DMS114 treated with DMSO at 0.1 percent for 48 hours (cell line): ENCODE results near the gene RPL18A.

ENCODE experiments used
- DNase-seq: peaks from one replicate; lab custom pipeline; 2025; ENCODE audit not compliant: unreplicated experiment; lab: John Stamatoyannopoulos, UW

The RPL18A gene

GRCh38 chr19:17908244-17908643 is 48.5 kb downstream of the RPL18A start:
- DNase-seq = no peak

DNA sequence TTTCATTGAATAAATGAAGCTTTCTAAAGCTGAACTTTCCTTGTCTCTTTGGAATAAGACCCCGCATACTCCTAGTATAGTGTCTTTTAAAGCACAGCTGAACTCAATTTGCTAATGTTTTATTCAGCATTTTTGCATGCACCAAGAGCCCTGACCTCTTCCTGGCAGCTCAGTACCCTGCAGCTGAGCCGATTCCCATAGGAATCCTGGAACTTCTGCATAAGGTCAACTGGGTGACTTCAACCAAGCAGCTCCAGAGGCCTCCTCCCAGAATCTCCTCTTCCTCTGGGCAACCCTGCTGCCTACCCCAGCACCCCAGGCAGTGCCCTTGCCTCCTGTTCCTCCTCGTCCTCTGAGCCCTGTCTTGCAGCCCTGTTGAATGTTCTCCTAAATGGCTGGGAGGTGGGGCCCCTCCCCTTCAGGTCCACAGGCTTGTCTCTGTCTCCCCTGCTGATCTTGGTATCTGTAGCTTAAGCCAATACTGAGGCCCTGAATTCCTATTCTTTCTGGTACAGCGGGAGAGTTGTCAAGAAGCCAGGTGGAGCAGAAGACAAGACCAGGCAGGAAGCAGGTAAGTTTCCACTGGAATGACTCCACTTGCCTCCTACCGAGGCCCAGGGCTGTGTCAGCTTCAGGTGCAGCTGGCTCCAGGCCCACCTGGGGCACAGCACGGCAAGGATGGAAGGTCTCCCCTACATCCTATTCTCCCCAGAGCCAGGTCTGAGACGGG is 49.5 kb downstream of the RPL18A start:
- DNase-seq = no peak

GRCh38 chr19:17910791-17911360 is 51.2 kb downstream of the RPL18A start:
- no peak for DNase-seq
